Endodermal cell (in vitro differentiated cells): ENCODE measurements around the gene SPAG8. TPM values are rescaled to one million over a fixed set of nuclear protein-coding genes. Genes with fewer than 3 reads are reported as not detected.

Experiments used
- DNase-seq: peaks from one replicate; pipeline ENCODE4 v3.0.0-alpha.2; 2017
- H3K27ac ChIP-seq: 2 replicates; pipeline ENCODE4 v1.5.1; 2013; ENCODE audit warnings: mild to moderate bottlenecking, low read depth, low read length, moderate library complexity
- H3K27me3 ChIP-seq: 2 replicates; pipeline ENCODE4 v1.6.1; 2013; ENCODE audit warnings: mild to moderate bottlenecking, low read length, moderate library complexity; ENCODE audit not compliant: insufficient read depth, control insufficient read depth, poor library complexity, severe bottlenecking
- H3K36me3 ChIP-seq: 2 replicates; pipeline ENCODE4 v1.7.0; 2013; ENCODE audit warnings: mild to moderate bottlenecking, low read length, moderate library complexity; ENCODE audit not compliant: control insufficient read depth, insufficient read depth
- H3K4me1 ChIP-seq: one replicate; pipeline ENCODE4 v1.7.0; 2013; ENCODE audit warnings: low read length; ENCODE audit not compliant: control insufficient read depth, insufficient read depth
- H3K4me3 ChIP-seq: 2 replicates; pipeline ENCODE4 v1.5.1; 2013; ENCODE audit warnings: mild to moderate bottlenecking, low read length, moderate library complexity
- H3K9ac ChIP-seq: 2 replicates; pipeline ENCODE4 v1.6.1; 2013; ENCODE audit warnings: mild to moderate bottlenecking, low read length, moderate library complexity; ENCODE audit not compliant: poor library complexity, severe bottlenecking; ENCODE audit errors: extremely low read depth
- H3K9me3 ChIP-seq: 2 replicates; pipeline ENCODE4 v1.6.1; 2013; ENCODE audit warnings: mild to moderate bottlenecking, low read length, moderate library complexity; ENCODE audit not compliant: control insufficient read depth
- H3K27ac Mint-ChIP-seq: 2 replicates; pipeline ENCODE4 v1.8.0; 2020; ENCODE audit warnings: mixed read lengths
- H3K27me3 Mint-ChIP-seq: 2 replicates; pipeline ENCODE4 v1.8.0; 2021; ENCODE audit warnings: mild to moderate bottlenecking, mixed read lengths; ENCODE audit not compliant: insufficient read depth
- H3K36me3 Mint-ChIP-seq: 2 replicates; pipeline ENCODE4 v1.8.0; 2020; ENCODE audit warnings: low read depth, mixed read lengths
- H3K4me1 Mint-ChIP-seq: 2 replicates; pipeline ENCODE4 v1.8.0; 2020; ENCODE audit warnings: mixed read lengths
- H3K4me3 Mint-ChIP-seq: 2 replicates; pipeline ENCODE4 v1.8.0; 2020; ENCODE audit warnings: mild to moderate bottlenecking, moderate library complexity, mixed read lengths
- H3K9me3 Mint-ChIP-seq: 2 replicates; pipeline ENCODE4 v1.8.0; 2020; ENCODE audit warnings: mild to moderate bottlenecking, mixed read lengths
- WGBS, 2 experiments: methylation state at CpG; one replicate each; pipeline versions ENCODE4 v1.1.5 to v1.1.7; 2013; ENCODE audit warnings: missing lambda C conversion rate in 2 of 2, mixed read lengths in 1 of 2; ENCODE audit not compliant: insufficient coverage in 1 of 2, insufficient read length in 1 of 2; 5-methylcytosine and 5-hydroxymethylcytosine counted together
- total RNA-seq, 2 donors: library from RNA; stranded (reverse); fragmentation: NEBNext Ultra II Directional in 1 of 2; extraction: Animal tissue kit (Norgen Biotek cat#: 25700) in 1 of 2; gene quantifications; 2 replicates in 1 of 2; 3 replicates in 1 of 2; pipeline ENCODE4 v1.2.1, GENCODE V29; 2021
- TF ChIP-seq, protein P1 (sequence below): fragments of 200-600 bp; sonication (generic); conservative IDR thresholded peaks from 2 replicates; pipeline ENCODE4 v1.5.0; 2021; ENCODE audit warnings: antibody characterized with exemption, mild to moderate bottlenecking

The SPAG8 gene
- total RNA-seq, 2 donors from 2014 or later = 1.2 to 1.4 TPM

DNA sequence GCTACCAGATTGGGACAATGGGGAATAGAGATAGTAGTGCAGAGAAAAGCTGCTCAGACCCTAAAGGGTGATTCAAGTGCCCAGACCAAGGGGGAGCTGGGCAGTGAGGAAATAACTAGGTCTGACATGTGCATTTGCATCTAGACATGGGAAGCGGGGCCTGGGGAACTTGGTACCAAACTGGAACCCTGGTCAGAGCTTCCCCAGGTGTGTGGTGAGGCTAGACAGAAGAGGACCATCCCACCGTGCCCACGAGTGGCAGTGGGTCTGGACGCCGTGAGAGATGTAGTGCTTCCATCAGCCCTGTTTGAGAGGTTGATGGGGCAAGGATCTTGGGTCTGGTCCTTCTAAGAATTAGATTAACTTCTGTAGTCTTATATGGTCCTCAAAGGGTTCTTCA is 24.5 kb upstream of the SPAG8 start:
- H3K27ac Mint-ChIP-seq = no peak overlapping the region
- H3K9me3 ChIP-seq = no peaks in the 10 kb centered on the region
- WGBS, 2 experiments = 97 to 100% methylated on average over 1 to 5 of the region's 5 CpGs
- H3K4me3 ChIP-seq = no peak overlapping the region
- peaks cover 13% of the 10 kb centered on the region for H3K4me1 Mint-ChIP-seq
- no peak overlapping the region for H3K4me3 Mint-ChIP-seq
- no peaks in the 10 kb centered on the region for H3K9me3 Mint-ChIP-seq
- no peaks in the 10 kb centered on the region for H3K36me3 ChIP-seq
- H3K27me3 Mint-ChIP-seq = peaks cover 19% of the 10 kb centered on the region
- TF ChIP-seq, protein P1, sequence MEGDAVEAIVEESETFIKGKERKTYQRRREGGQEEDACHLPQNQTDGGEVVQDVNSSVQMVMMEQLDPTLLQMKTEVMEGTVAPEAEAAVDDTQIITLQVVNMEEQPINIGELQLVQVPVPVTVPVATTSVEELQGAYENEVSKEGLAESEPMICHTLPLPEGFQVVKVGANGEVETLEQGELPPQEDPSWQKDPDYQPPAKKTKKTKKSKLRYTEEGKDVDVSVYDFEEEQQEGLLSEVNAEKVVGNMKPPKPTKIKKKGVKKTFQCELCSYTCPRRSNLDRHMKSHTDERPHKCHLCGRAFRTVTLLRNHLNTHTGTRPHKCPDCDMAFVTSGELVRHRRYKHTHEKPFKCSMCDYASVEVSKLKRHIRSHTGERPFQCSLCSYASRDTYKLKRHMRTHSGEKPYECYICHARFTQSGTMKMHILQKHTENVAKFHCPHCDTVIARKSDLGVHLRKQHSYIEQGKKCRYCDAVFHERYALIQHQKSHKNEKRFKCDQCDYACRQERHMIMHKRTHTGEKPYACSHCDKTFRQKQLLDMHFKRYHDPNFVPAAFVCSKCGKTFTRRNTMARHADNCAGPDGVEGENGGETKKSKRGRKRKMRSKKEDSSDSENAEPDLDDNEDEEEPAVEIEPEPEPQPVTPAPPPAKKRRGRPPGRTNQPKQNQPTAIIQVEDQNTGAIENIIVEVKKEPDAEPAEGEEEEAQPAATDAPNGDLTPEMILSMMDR = no peak
- no peak for DNase-seq
- no peaks in the 10 kb centered on the region for H3K36me3 Mint-ChIP-seq
- H3K9ac ChIP-seq = no peak overlapping the region
- H3K27ac ChIP-seq = no peak overlapping the region
- H3K4me1 ChIP-seq = no peaks in the 10 kb centered on the region
- no peaks in the 10 kb centered on the region for H3K27me3 ChIP-seq

DNA sequence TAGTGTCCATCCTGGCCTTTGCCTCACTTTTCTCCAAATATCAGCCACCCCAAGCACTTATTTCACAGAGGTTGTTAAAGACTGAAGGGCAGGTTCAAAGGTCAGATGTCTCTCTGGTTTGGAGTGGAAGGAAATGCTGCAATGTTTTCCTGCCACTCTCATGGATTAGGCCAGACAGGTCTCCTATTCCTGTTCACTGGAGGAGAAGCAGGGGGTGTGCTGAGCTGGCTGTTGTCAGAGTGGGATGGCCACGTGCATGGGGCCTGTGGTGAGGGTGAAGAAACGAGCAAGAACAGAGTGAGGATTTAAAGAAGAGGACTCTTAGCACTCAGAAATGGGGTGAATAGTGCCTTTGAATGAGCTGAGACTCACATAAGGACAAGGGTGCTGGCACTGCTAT is 23.7 kb upstream of the SPAG8 start:
- Histone ChIP-seq H3K9me3 (no peaks in the 10 kb centered on the region), H3K27ac (no peak overlapping the region), H3K4me3 (no peak overlapping the region), H3K36me3 (no peaks in the 10 kb centered on the region), H3K27me3 (no peaks in the 10 kb centered on the region), H3K4me1 (no peaks in the 10 kb centered on the region), H3K9ac (no peak overlapping the region)
- no peak for DNase-seq
- Mint-ChIP-seq H3K27ac (no peak overlapping the region), H3K4me3 (no peak overlapping the region), H3K27me3 (peaks cover 23% of the 10 kb centered on the region), H3K9me3 (no peaks in the 10 kb centered on the region), H3K4me1 (peaks cover 9% of the 10 kb centered on the region), H3K36me3 (no peaks in the 10 kb centered on the region)
- TF ChIP-seq, protein P1 = no peak
- WGBS, 2 experiments = 85 to 95% methylated on average over 2 of the region's 2 CpGs

DNA sequence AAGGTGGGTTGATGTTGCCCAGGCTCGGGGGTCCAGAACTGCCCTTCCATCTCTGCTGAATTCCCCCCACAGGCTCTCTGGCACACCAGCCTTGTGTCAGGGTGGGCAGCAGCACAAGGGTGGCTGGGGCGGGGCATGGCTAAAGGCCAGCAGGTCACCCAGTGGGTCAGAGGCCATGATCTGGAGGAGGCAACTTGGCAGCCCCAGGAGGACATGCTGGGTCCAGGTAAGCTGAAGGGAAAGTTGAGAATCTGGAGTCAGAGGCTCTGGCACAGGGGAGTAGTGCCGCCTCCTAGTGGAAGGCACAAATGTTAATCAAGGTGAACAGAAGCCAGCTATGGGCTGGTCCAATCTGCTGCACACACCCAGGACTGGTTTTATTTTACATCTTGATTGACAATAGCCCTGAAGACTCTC is 23.2 kb upstream of the SPAG8 start:
- Mint-ChIP-seq H3K36me3 (no peaks in the 10 kb centered on the region), H3K27ac (no peak overlapping the region), H3K4me1 (peaks cover 3% of the 10 kb centered on the region), H3K9me3 (no peaks in the 10 kb centered on the region), H3K27me3 (peaks cover 23% of the 10 kb centered on the region), H3K4me3 (no peak overlapping the region)
- TF ChIP-seq, protein P1 = peak; percentile 79
- H3K27me3 ChIP-seq = no peaks in the 10 kb centered on the region
- no peaks in the 10 kb centered on the region for H3K4me1 ChIP-seq
- H3K9ac ChIP-seq = no peak overlapping the region
- H3K9me3 ChIP-seq = no peaks in the 10 kb centered on the region
- no peaks in the 10 kb centered on the region for H3K36me3 ChIP-seq
- 84 to 85% methylated on average over 2 to 3 of the region's 3 CpGs for WGBS, 2 experiments
- peak; percentile 76 for DNase-seq
- H3K4me3 ChIP-seq = no peak overlapping the region
- no peak overlapping the region for H3K27ac ChIP-seq
